CD8-positive, alpha-beta memory T cell (primary cell): ENCODE measurements around the gene ASTN2. TPM values are rescaled to one million over a fixed set of nuclear protein-coding genes. Genes with fewer than 3 reads are reported as not detected.
"Not testable (repeated sequence)": the region's sequence is repeated elsewhere in the genome, so short reads cannot be mapped to it uniquely, and the experiment has no call there.

ENCODE experiments used
- CTCF ChIA-PET: fragments of 350-600 bp; sonication (Branson Sonifier 250); formaldehyde crosslinking; loops from one replicate; lab custom pipeline; 2021; ENCODE audit warnings: antibody characterized with exemption; lab: Charles Lee
- POLR2A ChIA-PET: fragments of 350-600 bp; sonication (Branson Sonifier 250); formaldehyde crosslinking; loops from one replicate; lab custom pipeline; 2021; ENCODE audit warnings: antibody characterized with exemption; lab: Charles Lee
- DNase-seq, 5 donors: peaks; one replicate each; pipeline versions ENCODE4 v3.0.0 to v3.0.0-alpha.2; 2020 to 2022; ENCODE audit warnings: mixed read lengths in 1 of 5
- H3K27ac ChIP-seq: one replicate; pipeline ENCODE4 v1.7.0; 2013; ENCODE audit warnings: low read depth, mild to moderate bottlenecking, low read length, moderate library complexity
- H3K27me3 ChIP-seq: 2 replicates; pipeline ENCODE4 v1.7.0; 2013; ENCODE audit warnings: low read length, mild to moderate bottlenecking; ENCODE audit not compliant: insufficient read depth, poor library complexity, severe bottlenecking
- H3K36me3 ChIP-seq: 2 replicates; pipeline ENCODE4 v1.7.0; 2013; ENCODE audit warnings: mild to moderate bottlenecking, low read length, moderate library complexity; ENCODE audit not compliant: insufficient read depth
- H3K4me1 ChIP-seq: 2 replicates; pipeline ENCODE4 v1.7.0; 2013; ENCODE audit warnings: mild to moderate bottlenecking, low read length, moderate library complexity; ENCODE audit not compliant: insufficient read depth
- H3K4me3 ChIP-seq: 2 replicates; pipeline ENCODE4 v1.7.0; 2013; ENCODE audit warnings: mild to moderate bottlenecking, low read length
- H3K9me3 ChIP-seq: 2 replicates; pipeline ENCODE4 v1.7.0; 2013; ENCODE audit warnings: mild to moderate bottlenecking, low read length
- H3K27ac Mint-ChIP-seq, 8 donors: one replicate each; pipeline ENCODE4 v1.8.0; 2020 to 2021; ENCODE audit warnings: mixed read lengths in 8 of 8, mild to moderate bottlenecking in 6 of 8, inconsistent platforms in 3 of 8, moderate library complexity in 3 of 8
- H3K27me3 Mint-ChIP-seq, 2 donors: one replicate each; pipeline ENCODE4 v1.8.0; 2020 to 2021; ENCODE audit warnings: mixed read lengths in 2 of 2, mild to moderate bottlenecking in 1 of 2, moderate library complexity in 1 of 2
- H3K36me3 Mint-ChIP-seq, 3 donors: one replicate each; pipeline ENCODE4 v1.8.0; 2020 to 2021; ENCODE audit warnings: mixed read lengths in 3 of 3, inconsistent platforms in 1 of 3, mild to moderate bottlenecking in 1 of 3
- H3K4me1 Mint-ChIP-seq, 3 donors: one replicate each; pipeline ENCODE4 v1.8.0; 2020 to 2021; ENCODE audit warnings: mixed read lengths in 3 of 3, inconsistent platforms in 1 of 3, mild to moderate bottlenecking in 1 of 3
- H3K4me3 Mint-ChIP-seq, 7 donors: one replicate each; pipeline ENCODE4 v1.8.0; 2020 to 2021; ENCODE audit warnings: mixed read lengths in 7 of 7, mild to moderate bottlenecking in 6 of 7, moderate library complexity in 4 of 7, inconsistent platforms in 2 of 7
- H3K9me3 Mint-ChIP-seq, 5 donors: one replicate each; pipeline ENCODE4 v1.8.0; 2020 to 2022; ENCODE audit warnings: mixed read lengths in 5 of 5, mild to moderate bottlenecking in 3 of 5, moderate library complexity in 2 of 5, inconsistent platforms in 1 of 5
- polyA plus RNA-seq: library from polyadenylated mRNA; unstranded; fragments of 300-500 nt; fragmentation: Illumina TruSeq; gene quantifications from one replicate; pipeline ENCODE4 v1.2.3, GENCODE V29; 2021
- total RNA-seq, 2 experiments: library from RNA; stranded (reverse); gene quantifications; one replicate each; pipeline ENCODE4 v1.2.3, GENCODE V29; 2021

The ASTN2 gene
- total and polyA plus RNA-seq, 3 experiments from 2014 or later = 4.1 to 4.8 (median 4.2) TPM

DNA sequence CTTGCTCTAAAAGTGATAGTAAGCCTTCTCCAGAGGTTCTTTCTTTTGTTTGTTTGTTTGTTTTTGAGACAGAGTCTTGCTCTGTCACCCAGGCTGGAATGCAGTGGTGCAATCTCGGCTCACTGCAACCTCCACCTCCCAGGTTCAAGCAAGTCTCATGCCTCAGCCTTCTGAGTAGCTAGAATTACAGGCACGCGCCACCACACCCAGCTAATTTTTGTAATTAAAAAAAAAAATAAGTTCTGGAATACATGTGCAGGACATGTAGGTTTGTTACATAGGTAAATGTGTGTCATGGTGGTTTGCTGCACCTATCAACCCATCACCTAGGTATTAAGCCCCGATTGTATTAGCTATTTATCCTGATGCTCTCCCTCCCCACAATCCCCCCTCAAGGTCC is 526.4 kb downstream of the ASTN2 start:
- H3K4me3 ChIP-seq, H3K27ac Mint-ChIP-seq, H3K9me3 Mint-ChIP-seq, H3K27me3 Mint-ChIP-seq, H3K4me1 Mint-ChIP-seq, H3K27ac ChIP-seq, H3K36me3 Mint-ChIP-seq, H3K36me3 ChIP-seq, H3K4me3 Mint-ChIP-seq, DNase-seq, POLR2A ChIA-PET, CTCF ChIA-PET, H3K4me1 ChIP-seq, H3K9me3 ChIP-seq, H3K27me3 ChIP-seq: not testable (repeated sequence)

- no peak overlapping the region for H3K27ac ChIP-seq
- DNase-seq = no peak
- no peaks in the 10 kb centered on the region for H3K36me3 Mint-ChIP-seq
- H3K36me3 ChIP-seq = no peaks in the 10 kb centered on the region
- no peaks in the 10 kb centered on the region for H3K27me3 Mint-ChIP-seq
- H3K9me3 ChIP-seq = no peaks in the 10 kb centered on the region
- no peak overlapping the region for H3K4me3 ChIP-seq
- no peak overlapping the region for H3K4me3 Mint-ChIP-seq
- no peaks in the 10 kb centered on the region for H3K27me3 ChIP-seq
- H3K27ac Mint-ChIP-seq = no peak overlapping the region
- H3K4me1 ChIP-seq = no peaks in the 10 kb centered on the region
- H3K9me3 Mint-ChIP-seq = peaks cover 0 to 2% (median 0%) of the 10 kb centered on the region in 5 donors
- no peaks in the 10 kb centered on the region for H3K4me1 Mint-ChIP-seq
- ChIA-PET CTCF (no interaction called here), POLR2A (no interaction called here)
Observed at GRCh38 chr9:116888066-116888465, 526.8 kb downstream of the ASTN2 start.

DNA sequence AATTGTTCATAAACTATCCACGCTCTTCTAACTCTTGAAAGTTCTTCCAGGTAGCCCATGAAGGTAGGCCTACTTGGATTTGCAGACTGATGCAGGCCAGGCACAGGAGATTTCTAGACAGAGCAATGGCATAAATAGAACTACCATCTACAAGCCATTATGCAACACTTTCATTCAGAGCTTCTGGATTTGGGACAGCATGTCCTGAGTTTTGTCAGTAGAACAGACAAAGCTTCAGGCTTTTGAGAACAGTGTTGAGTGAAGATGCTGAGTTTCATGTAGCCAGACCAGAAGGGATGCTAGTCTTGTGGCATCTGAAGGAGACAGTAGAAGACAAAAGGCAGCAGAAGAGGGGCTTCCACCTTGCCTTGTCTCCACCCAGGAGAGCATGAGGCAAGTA is 531.2 kb downstream of the ASTN2 start:
- Histone ChIP-seq H3K4me1 (no peaks in the 10 kb centered on the region), H3K36me3 (no peaks in the 10 kb centered on the region), H3K4me3 (no peak overlapping the region), H3K27ac (no peak overlapping the region), H3K27me3 (no peaks in the 10 kb centered on the region), H3K9me3 (no peaks in the 10 kb centered on the region)
- CTCF ChIA-PET = no interaction called here
- no peak for DNase-seq
- Mint-ChIP-seq H3K27me3 (no peaks in the 10 kb centered on the region), H3K27ac (no peak overlapping the region), H3K4me3 (no peak overlapping the region), H3K4me1 (no peaks in the 10 kb centered on the region), H3K36me3 (peaks cover 0 to 2% (median 0%) of the 10 kb centered on the region in 3 donors), H3K9me3 (peaks cover 0 to 5% (median under 1%) of the 10 kb centered on the region in 5 donors)
- POLR2A ChIA-PET = no interaction called here

GRCh38 chr9:116877072-116877471 is 537.8 kb downstream of the ASTN2 start:
- Histone ChIP-seq H3K9me3 (no peaks in the 10 kb centered on the region), H3K36me3 (no peaks in the 10 kb centered on the region), H3K27me3 (no peaks in the 10 kb centered on the region), H3K27ac (no peak overlapping the region), H3K4me1 (no peaks in the 10 kb centered on the region), H3K4me3 (no peak overlapping the region)
- Mint-ChIP-seq H3K27me3 (peaks cover 1 to 4% of the 10 kb centered on the region in 2 donors), H3K9me3 (peaks cover 10 to 29% (median 15%) of the 10 kb centered on the region in 5 donors), H3K36me3 (no peaks in the 10 kb centered on the region), H3K4me3 (no peak overlapping the region), H3K27ac (no peak overlapping the region), H3K4me1 (no peaks in the 10 kb centered on the region)
- DNase-seq = no peak
- ChIA-PET POLR2A (no interaction called here), CTCF (no interaction called here)

DNA sequence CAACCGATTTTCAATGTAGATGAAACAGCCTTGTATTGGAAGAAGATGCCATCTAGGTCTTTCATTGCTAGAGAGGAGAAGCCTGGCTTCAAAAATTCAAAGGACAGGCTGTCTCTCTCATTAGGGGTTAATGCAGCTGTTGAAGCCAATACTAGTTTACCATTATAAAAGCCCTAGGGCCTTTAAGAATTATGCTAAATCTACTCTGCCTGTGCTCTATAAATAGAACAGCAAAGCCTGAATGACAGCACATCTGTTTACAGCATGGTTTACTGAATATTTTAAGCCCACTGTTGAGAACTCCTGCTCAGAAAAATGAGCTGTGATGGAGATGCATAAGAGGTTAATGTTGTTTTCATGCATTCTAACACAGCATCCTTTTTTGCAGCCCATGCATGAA is 539.3 kb downstream of the ASTN2 start:
- POLR2A ChIA-PET = no interaction called here
- no peak overlapping the region for H3K27ac ChIP-seq
- H3K4me1 ChIP-seq = no peaks in the 10 kb centered on the region
- no peak overlapping the region for H3K4me3 ChIP-seq
- H3K9me3 Mint-ChIP-seq = peaks cover 10 to 29% (median 15%) of the 10 kb centered on the region in 5 donors
- no peaks in the 10 kb centered on the region for H3K36me3 Mint-ChIP-seq
- DNase-seq = no peak
- no peaks in the 10 kb centered on the region for H3K4me1 Mint-ChIP-seq
- CTCF ChIA-PET = no interaction called here
- peaks cover 1 to 4% of the 10 kb centered on the region in 2 donors for H3K27me3 Mint-ChIP-seq
- no peak overlapping the region for H3K4me3 Mint-ChIP-seq
- no peak overlapping the region for H3K27ac Mint-ChIP-seq
- no peaks in the 10 kb centered on the region for H3K27me3 ChIP-seq
- H3K9me3 ChIP-seq = no peaks in the 10 kb centered on the region
- no peaks in the 10 kb centered on the region for H3K36me3 ChIP-seq

GRCh38 chr9:116873937-116874914 is 540.6 kb downstream of the ASTN2 start:
- Histone ChIP-seq H3K27ac (no peak overlapping the region), H3K36me3 (no peaks in the 10 kb centered on the region), H3K9me3 (no peaks in the 10 kb centered on the region), H3K4me3 (no peak overlapping the region), H3K27me3 (no peaks in the 10 kb centered on the region), H3K4me1 (no peaks in the 10 kb centered on the region)
- no peak overlapping the region for H3K4me3 Mint-ChIP-seq
- peaks cover 10 to 29% (median 15%) of the 10 kb centered on the region in 5 donors for H3K9me3 Mint-ChIP-seq
- POLR2A ChIA-PET = no interaction called here
- no peak overlapping the region for H3K27ac Mint-ChIP-seq
- H3K27me3 Mint-ChIP-seq = peaks cover 1 to 4% of the 10 kb centered on the region in 2 donors
- H3K36me3 Mint-ChIP-seq = no peaks in the 10 kb centered on the region
- CTCF ChIA-PET = no interaction called here
- no peak for DNase-seq
- no peaks in the 10 kb centered on the region for H3K4me1 Mint-ChIP-seq

DNA sequence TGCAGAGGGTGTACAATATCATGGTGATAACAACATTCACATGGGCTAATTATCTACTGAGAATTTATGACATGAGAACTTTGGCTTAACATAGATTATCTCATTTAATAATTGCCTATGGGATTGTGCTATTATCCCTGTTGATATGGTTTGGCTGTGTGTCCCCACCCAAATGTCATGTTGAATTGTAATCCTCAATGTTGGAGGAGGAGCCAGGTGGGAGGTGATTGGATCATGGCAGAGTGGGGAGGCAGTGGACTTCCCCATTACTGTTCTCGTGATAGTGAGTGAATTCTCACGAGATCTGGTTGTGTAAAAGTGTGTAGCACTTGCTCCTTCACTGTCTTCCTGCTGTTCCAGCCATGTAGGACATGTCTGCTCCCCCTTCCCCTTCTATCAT is 541.4 kb downstream of the ASTN2 start:
- Mint-ChIP-seq H3K27ac (no peak overlapping the region), H3K27me3 (peaks cover 3 to 4% of the 10 kb centered on the region in 2 donors), H3K4me3 (no peak overlapping the region), H3K4me1 (no peaks in the 10 kb centered on the region), H3K9me3 (peaks cover 10 to 26% (median 15%) of the 10 kb centered on the region in 5 donors), H3K36me3 (no peaks in the 10 kb centered on the region)
- H3K36me3 ChIP-seq = no peaks in the 10 kb centered on the region
- H3K27me3 ChIP-seq = no peaks in the 10 kb centered on the region
- H3K9me3 ChIP-seq = no peaks in the 10 kb centered on the region
- H3K27ac ChIP-seq = no peak overlapping the region
- ChIA-PET CTCF (no interaction called here), POLR2A (no interaction called here)
- H3K4me1 ChIP-seq = no peaks in the 10 kb centered on the region
- H3K4me3 ChIP-seq = no peak overlapping the region
- no peak for DNase-seq

DNA sequence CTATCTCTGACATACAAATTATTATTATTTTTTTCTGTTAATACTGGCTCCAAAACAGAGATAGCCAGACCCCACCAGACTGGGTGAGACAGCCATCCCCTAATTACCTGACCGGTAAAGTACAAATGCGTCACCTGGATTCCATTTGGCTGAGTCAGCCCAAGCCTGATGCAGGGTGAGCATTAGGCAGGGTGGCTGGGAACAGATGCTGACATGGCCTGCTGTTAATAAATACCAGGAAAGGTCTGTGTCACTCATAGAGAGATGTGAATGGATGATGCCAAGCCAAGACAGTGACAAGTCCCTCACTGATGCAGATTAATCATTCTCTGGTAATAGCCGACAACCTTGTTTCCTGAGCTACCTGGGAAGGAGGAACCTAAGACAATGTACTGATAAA is 544.3 kb downstream of the ASTN2 start:
- no peak for DNase-seq
- no peaks in the 10 kb centered on the region for H3K27me3 ChIP-seq
- Mint-ChIP-seq H3K36me3 (no peaks in the 10 kb centered on the region), H3K27me3 (peaks cover 4 to 6% of the 10 kb centered on the region in 2 donors), H3K4me3 (no peak overlapping the region), H3K9me3 (peaks cover 0 to 7% (median 2%) of the 10 kb centered on the region in 5 donors), H3K4me1 (no peaks in the 10 kb centered on the region), H3K27ac (no peak overlapping the region)
- H3K4me1 ChIP-seq = no peaks in the 10 kb centered on the region
- no peaks in the 10 kb centered on the region for H3K9me3 ChIP-seq
- H3K36me3 ChIP-seq = no peaks in the 10 kb centered on the region
- H3K4me3 ChIP-seq = no peak overlapping the region
- H3K27ac ChIP-seq = no peak overlapping the region
- POLR2A ChIA-PET = no interaction called here
- CTCF ChIA-PET = no interaction called here
